GM23248 (cell line): ENCODE measurements around the gene UFSP2.
"Not testable (repeated sequence)": the region's sequence is repeated elsewhere in the genome, so short reads cannot be mapped to it uniquely, and the experiment has no call there.

Experiments used
- EZH2 ChIP-seq: fragments of 200-600 bp; sonication (generic); IDR thresholded peaks from 2 replicates; pipeline ENCODE4 v1.6.1; 2018; ENCODE audit warnings: antibody characterized with exemption, mild to moderate bottlenecking; ENCODE audit not compliant: insufficient read depth, poor library complexity, severe bottlenecking
- EZH2phosphoT487 ChIP-seq: fragments of 200-600 bp; sonication (generic); IDR thresholded peaks from 2 replicates; pipeline ENCODE4 v1.6.1; 2018; ENCODE audit warnings: antibody characterized with exemption, moderate library complexity, mild to moderate bottlenecking, low read depth; ENCODE audit not compliant: insufficient read depth

DNA sequence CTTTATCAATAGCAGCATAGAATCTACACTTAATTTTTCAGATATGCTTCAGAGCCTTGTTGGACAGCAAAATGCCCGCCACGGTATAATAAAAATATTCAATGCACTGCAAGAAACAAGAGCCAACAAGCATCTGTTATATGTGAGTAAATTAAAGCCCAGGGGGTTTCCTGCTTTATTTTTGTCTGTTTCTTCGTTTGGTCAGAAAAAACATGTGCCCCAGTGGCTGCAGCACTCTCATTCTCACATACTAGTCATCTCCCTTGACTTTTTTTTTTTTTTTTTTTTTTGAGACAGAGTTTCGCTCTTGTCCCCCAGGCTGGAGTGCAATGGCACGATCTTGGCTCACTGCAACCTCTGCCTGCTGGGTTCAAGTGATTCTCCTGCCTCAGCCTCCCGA is 63.2 kb downstream of the UFSP2 start:
- not testable (repeated sequence) for TF ChIP-seq EZH2, EZH2phosphoT487
